ENCODE measurements around the gene ATP6V1B1.

The ATP6V1B1 gene

GRCh38 chr2:70982971-70983370, 47.3 kb downstream of the ATP6V1B1 start:
- H3K27ac ChIP-seq, result no peak overlapping the region
- TF ChIP-seq CTCF (IDR thresholded peaks at IDR 0.05; ENCODE audit: low read depth, low read length, missing control alignments), result no peak
- peaks cover 10% of the 10 kb centered on the region for H3K36me3 ChIP-seq (replicated peaks)
- DNase-seq, result no peak
- in situ Hi-C loops (cut with HindIII; ENCODE audit: low pct_ligation_motif_present, low sequenced_read_pairs), result no loop called here
- H3K4me3 ChIP-seq (ENCODE audit: low read depth, low read length), result no peak overlapping the region
- no peaks in the 10 kb centered on the region for H3K27me3 ChIP-seq (replicated peaks)

- Histone ChIP-seq H3K27ac (no peak overlapping the region), H3K4me3 (ENCODE audit: low read depth, low read length) (no peak overlapping the region), H3K36me3 (replicated peaks) (peaks cover 17% of the 10 kb centered on the region), H3K27me3 (replicated peaks) (no peaks in the 10 kb centered on the region)
- DNase-seq, result no peak
- no peak for TF ChIP-seq CTCF (IDR thresholded peaks at IDR 0.05; ENCODE audit: low read depth, low read length, missing control alignments)
- in situ Hi-C loops (cut with HindIII; ENCODE audit: low pct_ligation_motif_present, low sequenced_read_pairs), result no loop called here
Measured at GRCh38 chr2:70983506-70984227, 48.0 kb downstream of the ATP6V1B1 start.

GRCh38 chr2:70984228-70984575, 48.5 kb downstream of the ATP6V1B1 start:
- in situ Hi-C loops (cut with HindIII; ENCODE audit: low pct_ligation_motif_present, low sequenced_read_pairs), result no loop called here
- TF ChIP-seq CTCF (IDR thresholded peaks at IDR 0.05; ENCODE audit: low read depth, low read length, missing control alignments), result no peak
- Histone ChIP-seq H3K4me3 (ENCODE audit: low read depth, low read length) (no peak overlapping the region), H3K36me3 (replicated peaks) (peaks cover 23% of the 10 kb centered on the region), H3K27me3 (replicated peaks) (no peaks in the 10 kb centered on the region), H3K27ac (no peak overlapping the region)
- DNase-seq, result no peak

GRCh38 chr2:70984576-70985282, 49.0 kb downstream of the ATP6V1B1 start:
- Histone ChIP-seq H3K36me3 (replicated peaks) (peaks cover 25% of the 10 kb centered on the region), H3K27me3 (replicated peaks) (no peaks in the 10 kb centered on the region), H3K4me3 (ENCODE audit: low read depth, low read length) (no peak overlapping the region), H3K27ac (no peak overlapping the region)
- in situ Hi-C loops (cut with HindIII; ENCODE audit: low pct_ligation_motif_present, low sequenced_read_pairs), result no loop called here
- TF ChIP-seq CTCF (IDR thresholded peaks at IDR 0.05; ENCODE audit: low read depth, low read length, missing control alignments), result peak; percentile 95
- DNase-seq, result no peak

- Histone ChIP-seq H3K27me3 (replicated peaks) (no peaks in the 10 kb centered on the region), H3K4me3 (ENCODE audit: low read depth, low read length) (no peak overlapping the region), H3K36me3 (replicated peaks) (peaks cover 25% of the 10 kb centered on the region), H3K27ac (no peak overlapping the region)
- no peak for TF ChIP-seq CTCF (IDR thresholded peaks at IDR 0.05; ENCODE audit: low read depth, low read length, missing control alignments)
- in situ Hi-C loops (cut with HindIII; ENCODE audit: low pct_ligation_motif_present, low sequenced_read_pairs), result no loop called here
- DNase-seq, result no peak
Measured at GRCh38 chr2:70985283-70985688, 49.6 kb downstream of the ATP6V1B1 start.
